ENCODE measurements around the gene DDX27. TPM values are rescaled to one million over a fixed set of nuclear protein-coding genes. Genes with fewer than 3 reads are reported as not detected.

The DDX27 gene
- total and polyA plus RNA-seq, 2 of the 13 experiments (the other 11 are each of a cell fraction or from before 2014, with no cell fraction given): 42.6 to 72.8 TPM

DNA sequence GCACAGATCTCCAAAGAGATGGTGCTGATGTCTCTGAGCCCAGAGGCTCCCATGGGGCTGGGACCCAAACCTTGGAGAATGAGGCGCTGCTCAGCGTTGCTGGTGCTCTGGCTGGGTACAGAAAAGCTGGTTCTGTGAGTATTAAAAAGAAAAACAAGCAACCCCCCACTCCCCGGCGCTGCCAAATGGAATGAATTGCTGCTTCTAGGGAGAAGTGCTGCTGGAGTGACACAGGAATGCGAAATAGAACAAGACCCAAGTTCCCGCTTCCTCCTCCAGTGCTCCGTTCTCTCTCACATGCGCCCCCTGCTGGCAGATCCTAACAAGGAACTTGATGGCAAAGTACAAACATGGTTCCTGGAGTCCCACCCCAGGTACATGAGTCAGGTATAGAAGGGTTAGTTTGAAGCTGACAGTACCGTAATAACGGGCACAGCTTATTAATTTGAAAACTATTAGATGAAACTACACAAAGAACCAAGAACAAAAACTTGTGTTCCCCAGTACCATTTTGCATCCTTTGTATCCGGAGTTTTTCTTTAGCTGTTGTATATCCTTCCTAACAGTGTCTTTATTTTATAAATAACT lies 2.1 kb upstream of the DDX27 start (continued):
- TF ChIP-seq, protein P1, sequence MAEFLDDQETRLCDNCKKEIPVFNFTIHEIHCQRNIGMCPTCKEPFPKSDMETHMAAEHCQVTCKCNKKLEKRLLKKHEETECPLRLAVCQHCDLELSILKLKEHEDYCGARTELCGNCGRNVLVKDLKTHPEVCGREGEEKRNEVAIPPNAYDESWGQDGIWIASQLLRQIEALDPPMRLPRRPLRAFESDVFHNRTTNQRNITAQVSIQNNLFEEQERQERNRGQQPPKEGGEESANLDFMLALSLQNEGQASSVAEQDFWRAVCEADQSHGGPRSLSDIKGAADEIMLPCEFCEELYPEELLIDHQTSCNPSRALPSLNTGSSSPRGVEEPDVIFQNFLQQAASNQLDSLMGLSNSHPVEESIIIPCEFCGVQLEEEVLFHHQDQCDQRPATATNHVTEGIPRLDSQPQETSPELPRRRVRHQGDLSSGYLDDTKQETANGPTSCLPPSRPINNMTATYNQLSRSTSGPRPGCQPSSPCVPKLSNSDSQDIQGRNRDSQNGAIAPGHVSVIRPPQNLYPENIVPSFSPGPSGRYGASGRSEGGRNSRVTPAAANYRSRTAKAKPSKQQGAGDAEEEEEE (CRISPR knock-in tag; IDR thresholded peaks at IDR 0.05; ENCODE audit: borderline replicate concordance): no peak
- TF ChIP-seq, protein P2, sequence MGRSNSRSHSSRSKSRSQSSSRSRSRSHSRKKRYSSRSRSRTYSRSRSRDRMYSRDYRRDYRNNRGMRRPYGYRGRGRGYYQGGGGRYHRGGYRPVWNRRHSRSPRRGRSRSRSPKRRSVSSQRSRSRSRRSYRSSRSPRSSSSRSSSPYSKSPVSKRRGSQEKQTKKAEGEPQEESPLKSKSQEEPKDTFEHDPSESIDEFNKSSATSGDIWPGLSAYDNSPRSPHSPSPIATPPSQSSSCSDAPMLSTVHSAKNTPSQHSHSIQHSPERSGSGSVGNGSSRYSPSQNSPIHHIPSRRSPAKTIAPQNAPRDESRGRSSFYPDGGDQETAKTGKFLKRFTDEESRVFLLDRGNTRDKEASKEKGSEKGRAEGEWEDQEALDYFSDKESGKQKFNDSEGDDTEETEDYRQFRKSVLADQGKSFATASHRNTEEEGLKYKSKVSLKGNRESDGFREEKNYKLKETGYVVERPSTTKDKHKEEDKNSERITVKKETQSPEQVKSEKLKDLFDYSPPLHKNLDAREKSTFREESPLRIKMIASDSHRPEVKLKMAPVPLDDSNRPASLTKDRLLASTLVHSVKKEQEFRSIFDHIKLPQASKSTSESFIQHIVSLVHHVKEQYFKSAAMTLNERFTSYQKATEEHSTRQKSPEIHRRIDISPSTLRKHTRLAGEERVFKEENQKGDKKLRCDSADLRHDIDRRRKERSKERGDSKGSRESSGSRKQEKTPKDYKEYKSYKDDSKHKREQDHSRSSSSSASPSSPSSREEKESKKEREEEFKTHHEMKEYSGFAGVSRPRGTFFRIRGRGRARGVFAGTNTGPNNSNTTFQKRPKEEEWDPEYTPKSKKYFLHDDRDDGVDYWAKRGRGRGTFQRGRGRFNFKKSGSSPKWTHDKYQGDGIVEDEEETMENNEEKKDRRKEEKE (IDR thresholded peaks at IDR 0.05): no peak
- TF ChIP-seq RFX1 (IDR thresholded peaks at IDR 0.05) (no peak), ESRRA (CRISPR knock-in tag; IDR thresholded peaks at IDR 0.05; ENCODE audit: low read depth) (no peak), POLR2AphosphoS2 (IDR thresholded peaks at IDR 0.05; ENCODE audit: low read depth, low read length) (no peak), SKI (IDR thresholded peaks at IDR 0.05; ENCODE audit: partially characterized antibody) (no peak), ZNF577 (CRISPR knock-in tag; IDR thresholded peaks at IDR 0.05; ENCODE audit: borderline replicate concordance, low read depth) (no peak), NR2F6 (IDR thresholded peaks at IDR 0.05) (no peak), NR2F6 (CRISPR knock-in tag; IDR thresholded peaks at IDR 0.05) (peak; percentile 28; the same call in 1 of the 2 replicates), BCL6 (CRISPR knock-in tag; IDR thresholded peaks at IDR 0.05) (peak; percentile 62), YEATS4 (CRISPR knock-in tag; IDR thresholded peaks at IDR 0.05; ENCODE audit: borderline replicate concordance) (peak; percentile 44; the same call in 1 of the 2 replicates), SRSF4 (IDR thresholded peaks at IDR 0.05; ENCODE audit: low read depth, low read length, poor library complexity, severe bottlenecking) (no peak), ZNF317 (CRISPR knock-in tag; IDR thresholded peaks at IDR 0.05) (0 out of 2 replicates have a peak, but pooled peaks have one; percentile 57), DR1 (CRISPR knock-in tag; IDR thresholded peaks at IDR 0.05) (no peak), ZNF446 (CRISPR knock-in tag; IDR thresholded peaks at IDR 0.05) (no peak), ZNF678 (CRISPR knock-in tag; IDR thresholded peaks at IDR 0.05) (no peak), PHB2 (IDR thresholded peaks at IDR 0.05; ENCODE audit: partially characterized antibody) (no peak)
- TF ChIP-seq, protein P3, sequence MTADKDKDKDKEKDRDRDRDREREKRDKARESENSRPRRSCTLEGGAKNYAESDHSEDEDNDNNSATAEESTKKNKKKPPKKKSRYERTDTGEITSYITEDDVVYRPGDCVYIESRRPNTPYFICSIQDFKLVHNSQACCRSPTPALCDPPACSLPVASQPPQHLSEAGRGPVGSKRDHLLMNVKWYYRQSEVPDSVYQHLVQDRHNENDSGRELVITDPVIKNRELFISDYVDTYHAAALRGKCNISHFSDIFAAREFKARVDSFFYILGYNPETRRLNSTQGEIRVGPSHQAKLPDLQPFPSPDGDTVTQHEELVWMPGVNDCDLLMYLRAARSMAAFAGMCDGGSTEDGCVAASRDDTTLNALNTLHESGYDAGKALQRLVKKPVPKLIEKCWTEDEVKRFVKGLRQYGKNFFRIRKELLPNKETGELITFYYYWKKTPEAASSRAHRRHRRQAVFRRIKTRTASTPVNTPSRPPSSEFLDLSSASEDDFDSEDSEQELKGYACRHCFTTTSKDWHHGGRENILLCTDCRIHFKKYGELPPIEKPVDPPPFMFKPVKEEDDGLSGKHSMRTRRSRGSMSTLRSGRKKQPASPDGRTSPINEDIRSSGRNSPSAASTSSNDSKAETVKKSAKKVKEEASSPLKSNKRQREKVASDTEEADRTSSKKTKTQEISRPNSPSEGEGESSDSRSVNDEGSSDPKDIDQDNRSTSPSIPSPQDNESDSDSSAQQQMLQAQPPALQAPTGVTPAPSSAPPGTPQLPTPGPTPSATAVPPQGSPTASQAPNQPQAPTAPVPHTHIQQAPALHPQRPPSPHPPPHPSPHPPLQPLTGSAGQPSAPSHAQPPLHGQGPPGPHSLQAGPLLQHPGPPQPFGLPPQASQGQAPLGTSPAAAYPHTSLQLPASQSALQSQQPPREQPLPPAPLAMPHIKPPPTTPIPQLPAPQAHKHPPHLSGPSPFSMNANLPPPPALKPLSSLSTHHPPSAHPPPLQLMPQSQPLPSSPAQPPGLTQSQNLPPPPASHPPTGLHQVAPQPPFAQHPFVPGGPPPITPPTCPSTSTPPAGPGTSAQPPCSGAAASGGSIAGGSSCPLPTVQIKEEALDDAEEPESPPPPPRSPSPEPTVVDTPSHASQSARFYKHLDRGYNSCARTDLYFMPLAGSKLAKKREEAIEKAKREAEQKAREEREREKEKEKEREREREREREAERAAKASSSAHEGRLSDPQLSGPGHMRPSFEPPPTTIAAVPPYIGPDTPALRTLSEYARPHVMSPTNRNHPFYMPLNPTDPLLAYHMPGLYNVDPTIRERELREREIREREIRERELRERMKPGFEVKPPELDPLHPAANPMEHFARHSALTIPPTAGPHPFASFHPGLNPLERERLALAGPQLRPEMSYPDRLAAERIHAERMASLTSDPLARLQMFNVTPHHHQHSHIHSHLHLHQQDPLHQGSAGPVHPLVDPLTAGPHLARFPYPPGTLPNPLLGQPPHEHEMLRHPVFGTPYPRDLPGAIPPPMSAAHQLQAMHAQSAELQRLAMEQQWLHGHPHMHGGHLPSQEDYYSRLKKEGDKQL (CRISPR knock-in tag; IDR thresholded peaks at IDR 0.05; ENCODE audit: low read depth): no peak
- TF ChIP-seq, protein P4, sequence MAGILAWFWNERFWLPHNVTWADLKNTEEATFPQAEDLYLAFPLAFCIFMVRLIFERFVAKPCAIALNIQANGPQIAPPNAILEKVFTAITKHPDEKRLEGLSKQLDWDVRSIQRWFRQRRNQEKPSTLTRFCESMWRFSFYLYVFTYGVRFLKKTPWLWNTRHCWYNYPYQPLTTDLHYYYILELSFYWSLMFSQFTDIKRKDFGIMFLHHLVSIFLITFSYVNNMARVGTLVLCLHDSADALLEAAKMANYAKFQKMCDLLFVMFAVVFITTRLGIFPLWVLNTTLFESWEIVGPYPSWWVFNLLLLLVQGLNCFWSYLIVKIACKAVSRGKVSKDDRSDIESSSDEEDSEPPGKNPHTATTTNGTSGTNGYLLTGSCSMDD (CRISPR knock-in tag; IDR thresholded peaks at IDR 0.05): no peak
- TF ChIP-seq, protein P5, sequence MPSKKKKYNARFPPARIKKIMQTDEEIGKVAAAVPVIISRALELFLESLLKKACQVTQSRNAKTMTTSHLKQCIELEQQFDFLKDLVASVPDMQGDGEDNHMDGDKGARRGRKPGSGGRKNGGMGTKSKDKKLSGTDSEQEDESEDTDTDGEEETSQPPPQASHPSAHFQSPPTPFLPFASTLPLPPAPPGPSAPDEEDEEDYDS (CRISPR knock-in tag; IDR thresholded peaks at IDR 0.05): no peak; the same call in 1 of the 2 replicates
